Pulmonary artery endothelial cell (primary cell): ENCODE data around the gene TRIML1. TPM values are rescaled to one million over a fixed set of nuclear protein-coding genes. Genes with fewer than 3 reads are reported as not detected.
"Not testable (repeated sequence)": the region's sequence is repeated elsewhere in the genome, so short reads cannot be mapped to it uniquely, and the experiment has no call there.

ENCODE experiments used
- DNase-seq: peaks from one replicate; pipeline ENCODE4 v3.0.0-alpha.2; 2011; ENCODE audit warnings: low read depth, low spot score
- total RNA-seq: library from RNA; depleted of rRNA; stranded (reverse); fragments of >200 nt; gene quantifications from 2 replicates; pipeline ENCODE4 v1.2.3, GENCODE V29; 2014

TRIML1 gene
- total RNA-seq, 1 donor from 2014 or later, result not detected

DNA sequence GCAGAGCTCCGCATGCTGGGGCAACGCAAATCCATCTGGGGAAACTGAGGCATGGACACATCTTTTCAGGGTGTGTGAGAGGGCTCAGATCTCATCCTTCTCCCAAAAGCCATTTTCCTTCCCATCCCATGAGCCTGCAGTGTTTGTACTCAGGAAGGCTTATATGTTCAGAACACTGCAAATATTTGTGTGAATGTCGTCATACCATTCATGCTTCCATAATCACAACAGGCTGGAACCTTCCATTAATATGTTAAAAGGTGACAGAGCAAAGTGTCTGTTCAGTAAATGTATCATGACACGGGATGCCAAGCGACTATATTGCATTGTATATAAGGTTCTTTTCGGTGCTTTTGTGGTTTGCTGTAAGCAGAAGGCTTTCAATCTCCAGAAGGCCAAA is 8.5 kb downstream of the TRIML1 start:
- DNase-seq, result no peak

DNA sequence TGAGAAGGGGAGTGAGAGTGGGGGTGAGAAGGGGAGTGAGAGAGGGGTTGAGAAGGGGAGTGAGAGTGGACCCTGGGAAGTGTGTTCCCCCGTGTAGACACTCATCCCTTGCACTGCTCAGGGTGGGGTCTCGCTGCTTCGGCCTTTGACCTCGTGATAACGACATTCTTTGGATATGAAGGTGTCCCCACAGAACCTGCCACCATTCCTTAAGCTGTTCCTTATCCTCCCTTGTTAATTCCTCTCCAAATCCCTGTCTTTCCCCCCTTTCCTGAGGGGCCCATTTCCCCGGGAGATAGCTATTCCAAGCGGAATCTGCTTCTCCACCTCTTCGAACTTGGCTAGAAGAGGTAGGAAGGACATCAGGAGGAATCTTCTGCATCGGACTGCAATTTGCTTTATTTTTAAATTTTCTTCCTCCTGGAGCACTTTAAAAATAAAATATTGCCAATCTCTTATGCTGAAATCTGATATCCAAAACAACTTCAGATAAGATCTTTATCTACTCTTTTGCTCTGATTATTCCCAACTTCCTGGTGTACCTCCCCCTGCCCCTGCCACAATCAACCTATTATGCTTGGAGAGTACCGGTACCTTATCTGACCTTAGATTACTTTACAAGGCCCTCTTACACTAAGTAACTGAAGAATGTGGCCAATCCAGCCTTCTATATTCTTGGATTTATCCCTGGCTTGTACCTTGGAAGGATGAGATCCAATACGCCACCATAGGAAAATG is 15.6 kb downstream of the TRIML1 start:
- no peak for DNase-seq

DNA sequence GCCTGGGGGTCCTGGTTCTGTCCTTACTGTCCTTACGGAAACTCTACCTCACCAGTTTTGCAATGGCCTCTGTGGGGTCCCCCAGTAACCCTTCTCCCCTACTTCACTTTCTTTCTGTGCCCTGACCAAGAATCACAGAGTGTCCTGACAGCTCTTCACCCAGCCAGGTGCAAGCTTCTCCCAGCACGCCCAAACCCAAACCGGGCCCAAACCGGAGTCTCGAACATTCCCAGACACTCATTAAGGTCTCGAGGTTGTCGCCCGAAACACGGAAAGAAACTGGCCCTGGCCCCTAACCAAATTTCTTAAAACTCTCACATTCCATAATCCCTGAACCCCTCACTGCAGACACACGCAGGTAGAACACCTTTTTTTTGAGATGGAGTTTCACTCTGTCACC is 19.1 kb downstream of the TRIML1 start:
- no peak for DNase-seq

DNA sequence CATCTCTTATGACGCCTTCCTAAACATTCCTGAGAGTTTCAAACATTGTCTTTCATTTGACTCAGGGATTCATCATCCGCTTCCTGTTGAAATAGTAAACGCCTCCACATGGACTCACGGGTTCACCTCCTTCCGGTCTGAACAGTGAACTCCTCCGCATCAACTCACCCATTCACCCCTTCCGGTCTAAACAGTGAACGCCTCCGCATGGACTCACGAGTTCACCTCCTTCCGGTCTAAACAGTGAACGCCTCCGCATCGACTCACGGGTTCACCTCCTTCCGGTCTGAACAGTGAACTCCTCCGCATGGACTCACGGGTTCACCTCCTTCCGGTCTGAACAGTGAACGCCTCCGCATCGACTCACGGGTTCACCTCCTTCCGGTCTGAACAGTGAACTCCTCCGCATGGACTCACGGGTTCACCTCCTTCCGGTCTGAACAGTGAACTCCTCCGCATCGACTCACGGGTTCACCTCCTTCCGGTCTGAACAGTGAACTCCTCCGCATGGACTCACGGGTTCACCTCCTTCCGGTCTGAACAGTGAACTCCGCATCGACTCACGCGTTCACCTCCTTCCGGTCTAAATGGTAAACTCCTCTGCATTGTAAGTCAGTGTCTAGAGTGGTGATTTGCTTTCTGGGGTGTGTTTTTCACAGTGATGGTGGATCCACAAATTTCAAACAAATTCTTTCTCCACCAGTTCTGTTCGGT is 20.4 kb downstream of the TRIML1 start:
- DNase-seq, result not testable (repeated sequence)

DNA sequence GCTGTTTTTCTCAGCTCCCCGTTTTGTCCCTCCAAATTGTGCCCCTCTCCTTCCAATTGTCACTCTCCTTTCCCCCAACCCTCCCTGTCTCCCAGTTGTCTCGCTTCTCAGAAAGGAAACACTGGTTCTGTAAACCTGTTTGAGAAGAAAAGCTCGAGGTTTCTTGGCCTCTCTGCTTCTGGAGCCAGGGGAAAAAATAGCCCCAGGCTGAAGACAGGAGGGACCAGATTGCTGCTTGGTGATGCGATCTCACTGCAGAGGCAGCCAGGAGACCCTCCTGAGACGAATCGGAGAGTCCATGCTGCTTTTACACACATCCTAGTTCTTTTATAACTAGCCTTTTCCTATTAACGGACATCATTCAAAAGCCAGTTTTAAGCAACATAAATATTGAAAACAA is 21.2 kb downstream of the TRIML1 start:
- DNase-seq, result no peak

DNA sequence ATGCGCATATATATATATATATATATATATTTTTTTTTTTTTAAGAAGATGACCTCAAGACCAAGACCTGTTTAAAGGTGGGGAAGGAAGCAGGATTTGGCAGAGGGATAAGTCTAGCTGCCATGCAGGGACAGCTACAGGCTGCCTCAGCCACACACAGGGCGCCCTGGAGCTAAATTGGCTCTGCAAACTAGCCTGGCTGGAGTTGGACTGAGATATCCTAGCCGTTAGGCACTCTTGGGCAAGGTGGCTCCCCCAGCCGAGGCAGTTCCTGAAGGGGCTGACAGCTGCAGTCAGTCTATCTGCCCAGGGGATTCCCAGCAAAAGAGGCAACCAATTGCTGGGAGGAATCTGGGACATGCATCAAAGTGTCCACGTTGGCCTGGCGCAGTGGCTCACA is 21.9 kb downstream of the TRIML1 start:
- no peak for DNase-seq

DNA sequence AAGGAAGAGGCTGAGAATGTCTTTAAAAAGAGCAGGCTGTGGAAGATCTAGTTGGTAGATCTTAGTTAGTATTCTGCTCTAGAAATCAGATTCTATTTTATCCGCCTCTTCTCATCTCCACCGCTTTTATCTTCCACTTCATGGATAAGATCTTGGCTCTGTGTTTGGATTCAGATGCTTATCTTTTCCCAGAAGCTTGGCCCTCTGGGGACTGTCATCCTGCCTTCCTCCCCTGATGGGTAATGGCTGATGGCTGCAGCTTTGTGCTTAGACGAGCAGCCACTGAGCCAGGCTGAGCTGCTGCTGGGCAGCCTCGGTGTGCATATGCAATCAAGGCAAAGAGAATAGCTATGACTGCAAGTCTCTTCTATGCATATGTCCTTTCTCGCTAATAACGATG is 23.5 kb downstream of the TRIML1 start:
- no peak for DNase-seq

DNA sequence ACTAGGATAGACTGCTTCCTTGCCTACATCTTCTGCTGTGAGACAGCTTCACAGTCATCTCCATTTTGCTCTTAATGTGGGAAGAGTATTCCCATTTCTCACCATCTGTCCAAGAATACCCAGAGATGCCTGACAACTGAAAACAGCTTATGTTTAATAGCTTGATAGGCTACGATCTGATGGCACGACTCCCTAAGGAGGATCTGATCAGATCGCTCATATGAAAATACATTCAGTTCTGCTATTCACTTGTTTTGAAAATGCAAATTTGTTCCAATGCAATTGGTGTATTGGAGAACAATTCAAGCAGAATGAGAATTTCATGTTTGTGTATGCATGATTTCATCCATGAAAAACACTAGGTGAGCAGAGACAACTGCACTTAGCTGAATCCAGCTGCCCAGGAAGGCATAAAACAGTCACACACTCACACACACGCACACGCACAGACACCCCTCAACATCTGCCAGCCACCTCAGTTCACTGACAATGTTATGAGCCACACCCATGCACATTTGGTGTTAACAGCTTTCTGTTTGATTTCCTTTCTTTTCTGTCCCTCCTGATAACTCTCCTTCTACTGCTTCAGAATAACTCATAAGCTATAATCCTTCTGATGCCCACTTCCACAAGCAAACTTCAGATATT is 29.6 kb downstream of the TRIML1 start:
- no peak for DNase-seq

DNA sequence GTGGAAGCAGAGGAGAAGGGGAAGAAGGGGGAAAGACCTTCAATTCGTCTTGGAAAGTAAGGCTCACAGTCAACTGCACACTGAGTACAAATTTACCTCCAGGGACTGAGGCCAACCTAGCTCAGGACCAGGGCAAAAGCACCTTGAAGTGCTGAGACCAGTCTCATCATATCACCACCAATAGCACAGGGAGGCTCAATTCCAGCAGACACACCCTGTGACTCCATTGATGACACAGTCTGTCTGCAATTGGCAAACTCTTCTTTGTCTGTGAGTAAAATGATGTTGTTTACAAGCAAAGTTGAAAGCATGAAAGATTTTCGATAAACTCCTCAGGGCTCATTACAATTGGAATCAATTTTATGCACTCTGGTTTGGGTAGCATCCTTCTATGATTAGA is 32.3 kb downstream of the TRIML1 start:
- no peak for DNase-seq

DNA sequence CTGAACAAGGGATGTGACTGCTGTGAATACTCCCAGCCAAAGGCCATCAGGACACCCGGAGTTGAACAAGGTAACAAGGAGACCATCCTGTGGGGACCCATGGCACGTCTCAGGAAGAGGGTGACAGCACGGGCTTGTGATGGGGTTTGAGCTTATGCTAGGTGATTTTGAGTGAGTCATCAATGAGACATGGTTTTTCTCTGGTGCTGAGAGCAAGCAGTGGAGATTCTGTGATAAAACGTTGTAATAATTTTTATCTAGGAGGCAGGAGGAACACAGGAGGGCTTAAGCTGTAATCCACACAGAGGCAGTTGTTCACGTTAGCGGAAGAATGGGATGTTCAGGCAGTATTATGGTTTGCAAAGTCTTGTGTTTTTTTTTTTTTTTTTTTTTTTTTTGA is 36.0 kb downstream of the TRIML1 start:
- DNase-seq, result no peak

DNA sequence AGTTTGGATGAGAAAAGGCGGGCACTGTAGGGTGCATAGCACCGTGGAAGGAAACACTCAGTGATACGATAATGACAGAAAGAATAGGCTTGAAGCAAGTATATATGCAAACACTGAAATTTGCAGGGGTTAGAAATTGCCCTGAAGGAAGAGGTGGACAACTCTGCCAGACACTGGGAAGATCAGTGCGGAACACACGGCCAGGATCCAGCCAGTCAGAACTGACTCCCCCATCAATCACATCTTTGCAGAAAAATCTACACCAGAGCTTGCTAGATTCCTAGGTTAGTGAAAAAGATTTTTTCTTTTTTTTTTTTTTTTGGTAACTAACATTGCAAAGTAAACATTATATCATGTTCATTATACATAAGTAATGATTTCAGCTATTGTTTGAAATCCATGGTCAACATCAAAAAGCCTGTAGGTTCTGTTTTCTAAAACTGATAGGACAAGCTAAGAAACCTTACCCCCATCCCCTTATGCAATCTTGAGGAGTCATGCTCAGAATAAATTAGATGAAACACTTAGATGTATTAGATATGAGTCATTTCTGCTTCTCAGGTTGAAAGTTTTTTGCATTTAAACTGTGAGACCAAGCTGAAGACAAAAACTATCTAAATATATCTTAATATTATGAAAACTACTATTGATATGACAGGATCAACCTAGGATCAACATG is 38.9 kb downstream of the TRIML1 start:
- DNase-seq, result no peak

DNA sequence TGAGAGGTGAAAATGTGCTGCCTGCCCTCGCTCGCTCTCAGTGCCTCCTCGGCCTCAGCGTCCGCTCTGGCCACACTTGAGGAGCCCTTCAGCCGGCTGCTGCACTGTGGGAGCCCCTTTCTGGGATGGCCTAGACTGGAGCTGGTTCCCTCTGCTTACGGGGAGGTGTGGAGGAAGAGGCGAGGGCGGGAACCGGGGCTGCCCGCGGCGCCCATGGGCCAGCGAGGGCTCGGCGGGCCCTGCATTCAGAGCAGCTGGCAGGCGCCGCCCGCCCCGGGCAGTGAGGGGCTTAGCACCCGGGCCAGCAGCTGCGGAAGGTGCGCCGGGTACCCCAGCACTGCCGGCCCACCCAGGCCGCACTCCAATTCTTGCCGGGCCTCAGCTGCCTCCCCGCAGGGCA is 39.6 kb downstream of the TRIML1 start:
- DNase-seq, result no peak

DNA sequence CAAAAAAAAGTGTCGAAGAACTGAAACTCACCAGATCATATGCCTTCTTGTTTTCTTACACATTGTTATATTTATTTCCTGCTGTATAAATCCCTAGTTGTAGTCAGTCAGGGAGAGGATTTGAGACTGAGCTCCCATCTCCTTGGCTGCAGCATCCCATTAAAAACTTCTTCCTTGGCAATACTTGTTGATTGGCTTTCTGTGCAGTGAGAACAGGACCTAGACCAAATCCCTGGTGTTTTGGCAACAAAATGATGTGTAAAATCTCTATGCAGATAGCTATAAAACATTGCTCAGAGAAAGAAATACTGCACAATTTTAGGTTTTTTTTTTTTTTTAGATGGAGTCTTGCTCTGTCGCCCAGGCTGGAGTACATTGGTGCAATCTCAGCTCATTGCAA is 47.9 kb downstream of the TRIML1 start:
- no peak for DNase-seq

DNA sequence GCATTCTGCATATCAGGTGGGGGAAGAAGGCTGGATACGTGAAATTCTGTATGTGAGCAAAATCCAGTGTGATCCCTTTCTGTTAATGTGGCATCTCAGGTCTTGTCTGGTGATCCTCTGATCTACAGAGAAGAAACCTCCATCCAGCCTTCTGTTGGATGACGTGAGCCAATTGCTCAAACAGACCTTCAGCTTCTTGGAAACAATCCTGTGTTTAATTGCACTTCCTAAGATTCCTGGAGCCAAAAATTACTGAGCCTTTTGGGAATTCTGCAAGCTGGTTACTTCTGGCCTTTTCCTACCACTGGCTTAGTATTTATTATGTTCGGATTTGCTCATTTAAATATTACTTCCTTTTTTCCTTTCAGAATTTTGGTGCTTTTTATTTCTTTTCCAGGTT is 51.2 kb downstream of the TRIML1 start:
- DNase-seq, result no peak

DNA sequence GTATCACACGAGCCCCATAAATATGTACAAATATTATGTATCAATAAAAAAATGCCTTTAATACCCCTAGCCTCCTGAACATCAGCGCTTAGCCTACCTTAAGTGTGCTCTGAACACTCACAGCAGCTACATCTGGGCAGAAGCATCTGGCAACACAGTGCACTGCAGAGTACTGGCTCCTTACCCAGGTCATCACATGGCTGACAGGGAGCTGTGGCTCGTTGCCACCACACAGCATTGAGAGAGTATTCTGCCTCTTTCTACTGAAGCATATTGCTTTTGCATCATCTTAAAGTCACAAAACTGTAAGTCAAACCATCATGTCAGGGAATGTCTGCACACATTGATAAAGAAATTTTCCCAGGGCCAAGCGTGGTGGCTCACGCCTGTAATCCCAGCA is 55.2 kb downstream of the TRIML1 start:
- no peak for DNase-seq

DNA sequence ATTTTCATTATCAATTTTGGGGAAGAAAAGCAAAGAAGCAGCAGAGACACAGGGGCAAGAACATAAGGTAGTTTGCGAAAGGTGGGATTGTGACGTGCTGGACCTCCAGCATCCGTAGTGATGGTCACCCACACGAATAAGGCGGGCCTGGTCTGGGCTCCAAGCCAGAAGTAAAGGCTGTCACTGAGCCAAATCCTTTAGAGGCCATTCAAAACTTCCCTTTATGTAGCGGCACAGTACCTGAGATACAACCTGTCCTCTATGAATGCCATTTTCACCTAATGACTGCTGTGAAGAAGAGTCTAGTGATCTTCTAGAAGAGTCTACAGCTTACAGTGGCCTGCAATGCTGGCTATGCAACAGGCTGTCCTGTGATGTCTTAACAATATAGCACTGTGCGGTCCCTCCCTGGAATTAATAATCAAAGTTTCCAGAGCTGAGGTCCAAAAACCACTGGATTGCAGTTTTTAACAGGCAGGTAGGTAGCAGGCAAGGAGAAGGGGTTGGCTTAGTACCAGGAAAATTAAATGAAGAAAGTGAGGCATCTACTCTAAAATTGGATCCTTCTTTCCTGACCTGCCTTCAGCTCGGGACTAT is 56.2 kb downstream of the TRIML1 start:
- DNase-seq, result no peak

DNA sequence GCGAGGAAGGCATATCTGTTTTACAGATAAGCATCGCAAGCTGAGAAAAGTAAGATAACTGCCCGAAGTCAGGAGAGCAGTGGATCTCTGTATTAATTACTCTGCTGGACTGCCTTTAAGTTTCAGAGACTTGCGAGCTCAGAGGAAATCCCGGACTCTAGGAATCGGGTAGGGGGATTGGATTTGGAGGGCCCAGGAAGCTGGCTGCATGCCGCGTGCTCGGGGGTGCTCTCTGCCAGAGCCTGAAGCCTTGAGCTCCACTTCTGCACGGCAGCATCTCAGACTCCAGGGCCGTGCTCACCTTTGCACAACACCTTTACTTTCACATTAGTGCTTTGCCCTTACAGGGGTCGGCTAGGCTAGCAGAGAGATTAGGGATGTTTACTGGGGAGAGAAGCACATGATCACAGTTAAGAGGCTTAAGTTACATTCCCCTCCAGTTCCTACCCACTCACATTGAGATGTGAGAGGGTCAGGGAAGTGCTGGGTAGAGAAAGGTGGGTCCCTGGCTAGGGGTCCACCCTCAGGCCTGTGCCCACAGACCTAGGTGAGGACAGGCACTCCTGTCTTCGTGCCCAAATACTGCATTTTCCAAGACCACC is 57.0 kb downstream of the TRIML1 start:
- no peak for DNase-seq
